ENCODE results near the gene AZI2.
A peak's percentile ranks its signal among the peaks of the same experiment; 100 is the strongest.

AZI2 gene

GRCh38 chr3:28348629-28349468 lies at the start of gene AZI2, which contains the start of gene ZCWPW2:
Gene AZI2 (minus strand): TSS chr3:28348824. CDS start chr3:28340617, 8,207 bp downstream.
Gene ZCWPW2 (plus strand): TSS chr3:28348721. CDS start chr3:28413069, 64,348 bp downstream.
- Mint-ChIP-seq H3K27me3 (no peaks in the 10 kb centered on the region), H3K36me3 (ENCODE audit: low read depth) (peaks cover 27% of the 10 kb centered on the region), H3K4me3 (peak within 1 kb of the TSS; percentile 92), H3K9me3 (peaks cover 9% of the 10 kb centered on the region), H3K27ac (peak within 1 kb of the TSS; percentile 94), H3K4me1 (peaks cover 48% of the 10 kb centered on the region)
- DNase-seq (peak; percentile 93), ATAC-seq (peak; percentile 93)

- H3K36me3 Mint-ChIP-seq (ENCODE audit: low read depth): peaks cover 2% of the 10 kb centered on the region
- H3K9me3 Mint-ChIP-seq: peaks cover 37% of the 10 kb centered on the region
- no peak overlapping the region for H3K4me3 Mint-ChIP-seq
- ATAC-seq (no peak), DNase-seq (no peak)
- no peak overlapping the region for H3K27ac Mint-ChIP-seq
- H3K27me3 Mint-ChIP-seq: no peaks in the 10 kb centered on the region
- no peaks in the 10 kb centered on the region for H3K4me1 Mint-ChIP-seq
Measured at GRCh38 chr3:28388978-28389377, 40.4 kb upstream of the AZI2 start.

GRCh38 chr3:28386049-28386448 lies 37.4 kb upstream of the AZI2 start:
- DNase-seq (no peak), ATAC-seq (no peak)
- Mint-ChIP-seq H3K27me3 (no peaks in the 10 kb centered on the region), H3K36me3 (ENCODE audit: low read depth) (no peaks in the 10 kb centered on the region), H3K4me3 (no peak overlapping the region), H3K9me3 (peaks cover 12% of the 10 kb centered on the region), H3K27ac (no peak overlapping the region), H3K4me1 (no peaks in the 10 kb centered on the region)

- DNase-seq: no peak
Measured at GRCh38 chr3:28376424-28376823, 27.8 kb upstream of the AZI2 start.

GRCh38 chr3:28349469-28350000 lies 911 bp upstream of the AZI2 start:
- DNase-seq (no peak), ATAC-seq (peak; percentile 1)
- H3K27ac Mint-ChIP-seq: peak overlapping the region; percentile 94
- H3K4me1 Mint-ChIP-seq: peaks cover 48% of the 10 kb centered on the region
- H3K4me3 Mint-ChIP-seq: peak overlapping the region; percentile 92
- H3K27me3 Mint-ChIP-seq: no peaks in the 10 kb centered on the region
- peaks cover 29% of the 10 kb centered on the region for H3K36me3 Mint-ChIP-seq (ENCODE audit: low read depth)
- peaks cover 13% of the 10 kb centered on the region for H3K9me3 Mint-ChIP-seq

More at GRCh38 chr3:28376424-28376823, 27.8 kb upstream of the AZI2 start:
- ATAC-seq: no peak
- peaks cover 2% of the 10 kb centered on the region for H3K27me3 Mint-ChIP-seq
- peaks cover 3% of the 10 kb centered on the region for H3K36me3 Mint-ChIP-seq (ENCODE audit: low read depth)
- no peak overlapping the region for H3K27ac Mint-ChIP-seq
- H3K9me3 Mint-ChIP-seq: peaks cover 14% of the 10 kb centered on the region
- H3K4me1 Mint-ChIP-seq: no peaks in the 10 kb centered on the region
- no peak overlapping the region for H3K4me3 Mint-ChIP-seq

GRCh38 chr3:28348265-28348628 lies 377 bp downstream of the AZI2 start:
- Mint-ChIP-seq H3K27ac (peak overlapping the region; percentile 94), H3K4me3 (peak overlapping the region; percentile 92), H3K4me1 (peaks cover 51% of the 10 kb centered on the region), H3K36me3 (ENCODE audit: low read depth) (peaks cover 21% of the 10 kb centered on the region), H3K27me3 (no peaks in the 10 kb centered on the region), H3K9me3 (peaks cover 4% of the 10 kb centered on the region)
- no peak for DNase-seq
- ATAC-seq: peak; percentile 87

GRCh38 chr3:28347374-28348264 lies 1.0 kb downstream of the AZI2 start:
- H3K4me1 Mint-ChIP-seq: peaks cover 57% of the 10 kb centered on the region
- H3K9me3 Mint-ChIP-seq: peaks cover 4% of the 10 kb centered on the region
- H3K36me3 Mint-ChIP-seq (ENCODE audit: low read depth): peaks cover 19% of the 10 kb centered on the region
- peak overlapping the region; percentile 92 for H3K4me3 Mint-ChIP-seq
- DNase-seq: peak; percentile 14
- no peaks in the 10 kb centered on the region for H3K27me3 Mint-ChIP-seq
- peak overlapping the region; percentile 94 for H3K27ac Mint-ChIP-seq
- ATAC-seq: no peak

GRCh38 chr3:28345690-28346089 lies 2.9 kb downstream of the AZI2 start:
- Mint-ChIP-seq H3K27me3 (no peaks in the 10 kb centered on the region), H3K4me1 (peaks cover 60% of the 10 kb centered on the region), H3K27ac (no peak overlapping the region), H3K9me3 (no peaks in the 10 kb centered on the region), H3K36me3 (ENCODE audit: low read depth) (peaks cover 5% of the 10 kb centered on the region), H3K4me3 (no peak overlapping the region)
- no peak for ATAC-seq
- no peak for DNase-seq

- H3K4me3 Mint-ChIP-seq: no peak overlapping the region
Measured at GRCh38 chr3:28343144-28343543, 5.5 kb downstream of the AZI2 start.

GRCh38 chr3:28337230-28337629 lies 11.4 kb downstream of the AZI2 start:
- H3K27me3 Mint-ChIP-seq: no peaks in the 10 kb centered on the region
- peaks cover 12% of the 10 kb centered on the region for H3K36me3 Mint-ChIP-seq (ENCODE audit: low read depth)
- H3K4me3 Mint-ChIP-seq: no peak overlapping the region
- no peak overlapping the region for H3K27ac Mint-ChIP-seq
- peaks cover 7% of the 10 kb centered on the region for H3K4me1 Mint-ChIP-seq
- DNase-seq (no peak), ATAC-seq (no peak)
- H3K9me3 Mint-ChIP-seq: no peaks in the 10 kb centered on the region

More at GRCh38 chr3:28343144-28343543, 5.5 kb downstream of the AZI2 start:
- Mint-ChIP-seq H3K4me1 (peaks cover 44% of the 10 kb centered on the region), H3K27me3 (no peaks in the 10 kb centered on the region), H3K36me3 (ENCODE audit: low read depth) (peaks cover 8% of the 10 kb centered on the region), H3K9me3 (no peaks in the 10 kb centered on the region), H3K27ac (no peak overlapping the region)
- ATAC-seq (no peak), DNase-seq (no peak)

- H3K27ac Mint-ChIP-seq: no peak overlapping the region
- ATAC-seq: no peak
- H3K27me3 Mint-ChIP-seq: no peaks in the 10 kb centered on the region
- H3K4me3 Mint-ChIP-seq: no peak overlapping the region
- no peaks in the 10 kb centered on the region for H3K9me3 Mint-ChIP-seq
- peaks cover 5% of the 10 kb centered on the region for H3K4me1 Mint-ChIP-seq
- no peak for DNase-seq
- peaks cover 16% of the 10 kb centered on the region for H3K36me3 Mint-ChIP-seq (ENCODE audit: low read depth)
Measured at GRCh38 chr3:28335246-28335645, 13.4 kb downstream of the AZI2 start.

GRCh38 chr3:28334552-28334951 lies 14.1 kb downstream of the AZI2 start:
- no peaks in the 10 kb centered on the region for H3K27me3 Mint-ChIP-seq
- H3K4me3 Mint-ChIP-seq: no peak overlapping the region
- H3K36me3 Mint-ChIP-seq (ENCODE audit: low read depth): peaks cover 13% of the 10 kb centered on the region
- H3K9me3 Mint-ChIP-seq: no peaks in the 10 kb centered on the region
- DNase-seq (no peak), ATAC-seq (no peak)
- H3K4me1 Mint-ChIP-seq: peaks cover 5% of the 10 kb centered on the region
- no peak overlapping the region for H3K27ac Mint-ChIP-seq

GRCh38 chr3:28328188-28329151 lies 20.2 kb downstream of the AZI2 start:
- H3K27me3 Mint-ChIP-seq: no peaks in the 10 kb centered on the region
- ATAC-seq (no peak), DNase-seq (no peak)
- no peak overlapping the region for H3K4me3 Mint-ChIP-seq
- H3K9me3 Mint-ChIP-seq: no peaks in the 10 kb centered on the region
- H3K27ac Mint-ChIP-seq: no peak overlapping the region
- H3K4me1 Mint-ChIP-seq: peaks cover 28% of the 10 kb centered on the region
- H3K36me3 Mint-ChIP-seq (ENCODE audit: low read depth): peaks cover 18% of the 10 kb centered on the region

All from activated naive CD8-positive, alpha-beta T cell treated with anti-CD3 and anti-CD28 coated beads, Interleukin-2, amount 50 U/mL, for 24 hours (primary cell).